ENCODE results near the gene BOK. TPM values are rescaled to one million over a fixed set of nuclear protein-coding genes. Genes with fewer than 3 reads are reported as not detected.
A peak's percentile ranks its signal among the peaks of the same experiment; 100 is the strongest.

BOK gene
- total RNA-seq, 2 donors from 2014 or later: 11.2 to 25.7 TPM

DNA sequence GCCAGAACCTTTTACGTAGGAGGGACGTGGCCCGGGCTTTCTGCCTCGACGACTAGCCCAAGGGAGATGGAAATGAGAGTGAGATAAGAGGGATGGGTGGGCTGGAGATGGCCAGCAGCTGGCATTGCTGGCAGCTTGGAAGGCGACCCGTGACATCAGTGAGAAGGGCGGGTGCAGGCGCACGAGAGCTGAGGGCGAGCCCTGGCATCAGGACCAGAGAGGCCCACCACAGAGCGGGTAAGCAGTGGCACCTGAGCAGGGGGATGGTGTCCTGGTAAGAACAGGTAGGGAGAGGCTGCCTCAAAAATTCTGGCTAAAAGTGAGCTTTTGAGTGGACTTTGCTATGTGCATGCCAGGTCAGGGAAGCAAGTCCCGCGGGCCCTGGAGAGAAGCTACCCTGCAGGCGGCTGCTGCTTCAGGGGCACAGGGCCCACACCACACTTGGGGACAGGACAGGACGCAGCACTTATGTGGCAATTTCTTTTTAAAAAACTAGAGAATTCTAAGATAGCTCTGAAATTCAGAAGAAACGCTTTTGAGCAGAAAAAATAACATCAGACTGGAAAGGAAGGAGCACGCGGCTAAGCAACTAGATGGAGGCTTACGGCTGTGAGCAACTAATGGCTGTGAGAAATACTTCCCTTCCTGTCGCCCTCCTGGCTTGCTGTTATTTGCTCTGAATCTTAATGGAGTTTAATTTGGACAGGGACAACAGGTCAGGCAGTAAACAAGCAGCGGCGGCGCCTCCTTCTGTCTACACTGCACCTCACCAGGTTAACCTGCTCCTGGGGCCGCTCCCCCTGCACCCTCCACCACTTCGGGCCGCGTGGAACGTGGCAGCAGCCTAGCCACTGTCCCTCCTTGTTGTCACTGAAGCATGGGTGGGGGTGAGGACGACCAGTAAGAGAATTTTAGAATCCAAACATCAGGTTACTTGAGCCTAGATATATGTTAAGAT is 57.9 kb downstream of the BOK start:
- Histone ChIP-seq H3K9me3 (no peaks in the 10 kb centered on the region), H3K4me3 (peak overlapping the region; percentile 23 to 39), H3K27ac (peak overlapping the region; percentile 59 to 67), H3K4me1 (peaks cover 0 to 46% of the 10 kb centered on the region in 2 donors), H3K36me3 (no peaks in the 10 kb centered on the region), H3K27me3 (no peaks in the 10 kb centered on the region)
- no peak for DNase-seq (ENCODE audit: low spot score)
- TF ChIP-seq, protein P1, sequence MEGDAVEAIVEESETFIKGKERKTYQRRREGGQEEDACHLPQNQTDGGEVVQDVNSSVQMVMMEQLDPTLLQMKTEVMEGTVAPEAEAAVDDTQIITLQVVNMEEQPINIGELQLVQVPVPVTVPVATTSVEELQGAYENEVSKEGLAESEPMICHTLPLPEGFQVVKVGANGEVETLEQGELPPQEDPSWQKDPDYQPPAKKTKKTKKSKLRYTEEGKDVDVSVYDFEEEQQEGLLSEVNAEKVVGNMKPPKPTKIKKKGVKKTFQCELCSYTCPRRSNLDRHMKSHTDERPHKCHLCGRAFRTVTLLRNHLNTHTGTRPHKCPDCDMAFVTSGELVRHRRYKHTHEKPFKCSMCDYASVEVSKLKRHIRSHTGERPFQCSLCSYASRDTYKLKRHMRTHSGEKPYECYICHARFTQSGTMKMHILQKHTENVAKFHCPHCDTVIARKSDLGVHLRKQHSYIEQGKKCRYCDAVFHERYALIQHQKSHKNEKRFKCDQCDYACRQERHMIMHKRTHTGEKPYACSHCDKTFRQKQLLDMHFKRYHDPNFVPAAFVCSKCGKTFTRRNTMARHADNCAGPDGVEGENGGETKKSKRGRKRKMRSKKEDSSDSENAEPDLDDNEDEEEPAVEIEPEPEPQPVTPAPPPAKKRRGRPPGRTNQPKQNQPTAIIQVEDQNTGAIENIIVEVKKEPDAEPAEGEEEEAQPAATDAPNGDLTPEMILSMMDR (IDR thresholded peaks at IDR 0.05): no peak

GRCh38 chr2:241617431-241618154 is 59.0 kb downstream of the BOK start:
- DNase-seq (ENCODE audit: low spot score): no peak
- no peaks in the 10 kb centered on the region for H3K36me3 ChIP-seq
- H3K27ac ChIP-seq: peak overlapping the region; percentile 59 to 67
- TF ChIP-seq, protein P1 (IDR thresholded peaks at IDR 0.05): no peak
- H3K4me1 ChIP-seq: peaks cover 0 to 42% of the 10 kb centered on the region in 2 donors
- peak overlapping the region; percentile 23 to 39 for H3K4me3 ChIP-seq
- no peaks in the 10 kb centered on the region for H3K9me3 ChIP-seq
- no peaks in the 10 kb centered on the region for H3K27me3 ChIP-seq

GRCh38 chr2:241618296-241618805 is 59.8 kb downstream of the BOK start:
- Histone ChIP-seq H3K27ac (peak overlapping the region; percentile 59 to 67), H3K4me3 (no peak overlapping the region), H3K36me3 (no peaks in the 10 kb centered on the region), H3K27me3 (no peaks in the 10 kb centered on the region), H3K9me3 (no peaks in the 10 kb centered on the region), H3K4me1 (peaks cover 0 to 40% of the 10 kb centered on the region in 2 donors)
- TF ChIP-seq, protein P1 (IDR thresholded peaks at IDR 0.05): no peak
- DNase-seq (ENCODE audit: low spot score): no peak

DNA sequence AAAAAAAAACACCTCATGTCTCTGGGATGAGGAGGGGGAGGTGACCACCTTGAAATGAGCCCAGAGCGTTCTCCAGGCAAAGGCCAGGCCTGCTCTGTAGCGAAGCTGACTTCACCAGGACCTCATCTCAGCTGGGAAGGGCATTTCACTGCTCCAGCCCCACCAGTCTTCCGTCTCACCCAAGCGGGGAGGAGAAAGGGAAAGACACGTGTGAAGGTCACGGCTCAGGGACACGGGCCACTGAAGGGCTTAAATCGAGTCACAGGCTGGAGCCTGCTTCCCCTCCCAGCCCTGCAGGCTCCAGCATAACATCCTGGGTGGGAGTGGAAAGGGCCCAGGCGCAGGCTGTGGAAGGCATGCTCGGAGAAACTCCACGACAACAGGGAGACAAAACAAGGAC is 60.3 kb downstream of the BOK start:
- H3K36me3 ChIP-seq: no peaks in the 10 kb centered on the region
- no peaks in the 10 kb centered on the region for H3K9me3 ChIP-seq
- H3K27ac ChIP-seq: peak overlapping the region in 1 of 2 donors; percentile 67
- TF ChIP-seq, protein P1 (IDR thresholded peaks at IDR 0.05): no peak
- no peak for DNase-seq (ENCODE audit: low spot score)
- no peak overlapping the region for H3K4me3 ChIP-seq
- peaks cover 0 to 40% of the 10 kb centered on the region in 2 donors for H3K4me1 ChIP-seq
- no peaks in the 10 kb centered on the region for H3K27me3 ChIP-seq

GRCh38 chr2:241619597-241620418 is 61.3 kb downstream of the BOK start:
- peaks cover 0 to 40% of the 10 kb centered on the region in 2 donors for H3K4me1 ChIP-seq
- TF ChIP-seq, protein P1 (IDR thresholded peaks at IDR 0.05): no peak
- H3K4me3 ChIP-seq: no peak overlapping the region
- no peaks in the 10 kb centered on the region for H3K27me3 ChIP-seq
- no peaks in the 10 kb centered on the region for H3K9me3 ChIP-seq
- DNase-seq (ENCODE audit: low spot score): no peak
- no peaks in the 10 kb centered on the region for H3K36me3 ChIP-seq
- H3K27ac ChIP-seq: no peak overlapping the region

Data from right atrium auricular region (tissue), 2 donors.